HG03039 (cell line): Measurements from ENCODE around the gene FMR1.

ENCODE experiments used
- ATAC-seq: cut with Tn5 transposase; IDR thresholded peaks from one replicate; pipeline ENCODE4 v1.9.1; 2021; ENCODE audit warnings: mild to moderate bottlenecking, moderate library complexity; ENCODE audit not compliant: unreplicated experiment

FMR1 gene

DNA sequence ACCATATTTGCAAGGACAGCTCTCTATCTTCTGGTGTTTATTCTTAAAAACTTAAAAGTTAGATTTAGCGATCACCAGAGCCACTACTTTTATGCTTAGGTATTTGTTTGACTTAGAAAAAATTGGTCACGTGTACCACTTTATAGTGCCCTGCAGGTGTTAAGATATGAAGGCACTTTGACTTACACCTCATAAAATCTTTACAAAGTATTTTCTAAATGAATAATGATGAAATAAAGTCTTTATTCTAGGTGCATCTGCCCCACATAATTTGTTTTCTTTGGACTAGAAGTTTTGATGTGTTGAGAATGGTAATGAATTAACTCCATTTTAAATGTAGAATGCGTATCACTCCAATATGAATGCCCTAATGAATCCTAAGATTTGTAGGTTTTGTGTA lies 2.9 kb downstream of the FMR1 start:
- ATAC-seq, result no peak

DNA sequence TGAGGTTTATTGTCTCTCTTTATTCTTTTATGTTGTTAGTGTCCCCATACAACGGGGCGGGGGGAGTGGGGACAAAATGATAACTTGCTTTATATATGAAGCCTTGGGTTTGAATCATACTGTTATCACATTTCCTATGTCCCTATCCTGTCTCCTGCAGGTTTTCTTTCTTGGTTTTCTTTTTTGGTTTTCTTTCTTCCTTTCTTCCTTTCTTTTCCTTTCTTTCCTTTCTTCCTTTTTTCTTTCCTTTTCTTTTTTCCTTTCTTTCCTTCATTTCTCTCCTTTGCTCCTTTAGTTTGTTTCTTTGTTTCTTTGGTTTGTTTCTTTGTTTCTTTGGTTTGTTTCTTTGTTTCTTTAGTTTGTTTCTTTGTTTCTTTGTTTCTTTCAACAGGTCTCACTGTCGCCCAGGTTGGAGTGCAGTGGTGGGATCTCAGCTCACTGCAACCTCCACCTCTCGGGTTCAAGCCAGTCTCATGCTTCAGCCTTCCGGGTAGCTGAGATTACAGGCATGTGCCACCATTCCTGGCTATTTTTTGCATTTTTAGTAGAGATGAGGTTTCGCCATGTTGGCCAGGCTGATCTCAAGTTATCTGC lies 4.8 kb downstream of the FMR1 start:
- ATAC-seq, result no peak

DNA sequence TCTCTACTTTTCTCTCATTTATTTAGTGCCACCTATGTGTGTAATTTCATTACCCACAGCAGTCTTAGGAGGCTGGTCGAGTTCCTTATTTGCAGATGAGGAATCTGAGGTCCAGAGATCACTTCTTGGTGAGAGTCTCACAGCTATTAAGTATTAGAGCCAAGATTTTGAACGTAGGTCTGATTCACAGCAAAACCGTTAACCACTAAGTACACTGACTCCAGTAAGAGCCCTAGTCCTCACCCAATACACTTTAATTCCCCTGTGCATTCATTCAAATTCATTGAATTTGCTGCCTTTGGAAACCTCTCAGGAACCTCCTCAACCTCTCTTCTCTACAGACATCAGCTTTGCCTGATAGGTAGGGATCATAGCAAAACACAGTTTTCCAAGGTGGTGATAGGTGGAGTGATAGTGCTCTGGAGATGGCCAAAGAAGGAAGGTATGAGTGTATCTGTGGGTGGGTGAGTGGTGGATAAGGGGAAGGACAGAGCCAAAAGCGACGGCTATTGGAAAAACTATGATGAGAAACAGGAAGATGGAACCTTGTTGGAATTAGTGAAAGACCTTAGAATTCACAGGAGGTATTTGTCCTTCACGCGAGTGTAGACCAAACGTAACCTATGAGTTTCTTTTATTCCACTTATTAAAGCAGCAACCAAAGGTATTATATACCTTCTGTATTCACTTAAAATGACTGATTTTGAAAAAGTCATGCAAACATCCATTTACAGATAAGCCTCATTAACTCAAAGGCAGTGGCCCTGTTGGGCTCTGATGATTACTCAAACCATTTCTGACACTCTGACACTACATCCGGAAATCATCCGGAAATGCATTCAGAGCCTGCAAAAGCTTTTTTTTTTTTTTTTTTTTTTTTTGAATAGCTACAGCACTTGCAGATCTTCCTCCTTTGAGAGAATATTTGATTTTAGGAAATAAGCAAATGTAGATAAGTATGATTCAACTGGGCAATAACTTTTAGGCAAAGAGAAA lies 6.3 kb downstream of the FMR1 start:
- peak; percentile 82 for ATAC-seq

DNA sequence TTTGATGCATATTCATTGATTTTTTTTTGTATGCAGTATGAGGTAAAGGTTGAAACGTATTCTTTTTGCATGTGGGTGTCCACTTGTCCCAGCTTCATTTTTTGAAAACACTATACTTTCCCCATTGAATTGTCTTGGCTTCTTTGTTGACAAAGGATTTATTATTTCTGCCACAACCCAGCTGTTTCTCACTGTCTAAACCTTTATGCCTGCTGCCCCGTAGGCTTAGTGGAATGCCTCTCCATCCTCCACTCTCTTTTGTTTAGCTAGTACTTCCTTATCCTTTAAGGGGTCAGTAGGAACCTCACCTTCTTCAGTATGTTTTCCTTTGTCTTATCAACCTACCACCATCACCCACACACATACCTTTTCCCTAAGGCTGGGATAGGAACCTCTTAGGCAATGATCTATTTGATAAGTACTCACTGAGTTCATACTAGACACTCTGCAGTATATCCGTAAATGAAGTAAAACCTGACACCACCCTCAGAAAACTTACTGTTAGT lies 8.5 kb downstream of the FMR1 start:
- ATAC-seq, result no peak

GRCh38 chrX:147923605-147924004 lies 11.9 kb downstream of the FMR1 start:
- ATAC-seq, result no peak

- ATAC-seq, result no peak
Measured at GRCh38 chrX:147927256-147927655, 15.5 kb downstream of the FMR1 start.

DNA sequence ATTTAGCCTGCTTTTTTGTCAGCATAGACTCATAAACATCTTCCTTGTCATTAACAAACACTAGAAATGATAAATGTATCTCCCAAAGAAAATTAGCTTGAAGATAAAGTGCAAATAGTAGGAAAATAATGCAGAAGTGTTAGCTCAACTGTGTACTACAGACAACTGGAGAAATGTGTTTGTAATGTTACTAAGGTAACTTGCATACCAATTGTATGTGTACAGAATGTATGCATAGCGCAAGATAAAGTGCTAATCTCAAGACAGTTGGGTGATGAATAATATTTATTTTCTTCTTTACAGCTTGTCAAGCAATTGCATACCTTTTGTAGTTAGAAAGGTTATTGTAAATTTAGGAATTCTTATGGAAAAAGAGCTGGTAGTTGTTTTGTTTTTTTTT lies 22.1 kb downstream of the FMR1 start:
- ATAC-seq, result no peak

DNA sequence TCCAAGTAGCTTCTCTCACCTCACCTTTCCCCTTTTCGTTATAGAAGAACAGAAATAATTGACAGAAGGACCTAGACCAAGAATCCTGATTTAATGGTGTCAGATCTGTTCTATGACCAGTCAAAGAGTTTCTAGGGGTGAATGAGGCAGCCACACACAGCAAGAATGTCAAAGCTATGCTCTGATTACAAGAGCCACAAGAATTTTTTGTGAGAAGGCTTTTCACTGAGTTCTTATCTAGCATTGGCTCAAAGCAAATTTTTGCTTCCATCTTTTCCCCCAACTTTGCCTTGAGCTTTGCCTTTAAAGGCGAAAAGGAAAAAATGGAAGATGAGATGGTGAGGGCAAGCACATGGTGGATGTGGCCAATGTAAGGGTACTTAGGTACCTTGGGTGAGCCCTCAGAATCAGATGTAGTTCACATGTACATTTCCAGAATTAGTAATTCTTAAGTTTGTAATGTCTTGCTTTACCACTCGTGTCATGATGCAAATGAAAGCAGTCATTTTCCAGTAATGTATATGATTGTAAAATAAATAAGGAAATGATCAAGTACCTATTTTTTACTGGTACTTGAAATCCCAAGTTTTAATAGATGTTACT lies 23.5 kb downstream of the FMR1 start:
- no peak for ATAC-seq

GRCh38 chrX:147945286-147945685 lies 33.6 kb downstream of the FMR1 start:
- no peak for ATAC-seq

- no peak for ATAC-seq
Measured at GRCh38 chrX:147948531-147948930, 36.8 kb downstream of the FMR1 start.

- no peak for ATAC-seq
Measured at GRCh38 chrX:147950352-147950751, 38.6 kb downstream of the FMR1 start.

GRCh38 chrX:147953976-147954375 lies 42.3 kb downstream of the FMR1 start:
- ATAC-seq, result no peak

- no peak for ATAC-seq
Measured at GRCh38 chrX:147957291-147957690, 45.6 kb downstream of the FMR1 start.

- no peak for ATAC-seq
Measured at GRCh38 chrX:147958291-147958690, 46.6 kb downstream of the FMR1 start.

DNA sequence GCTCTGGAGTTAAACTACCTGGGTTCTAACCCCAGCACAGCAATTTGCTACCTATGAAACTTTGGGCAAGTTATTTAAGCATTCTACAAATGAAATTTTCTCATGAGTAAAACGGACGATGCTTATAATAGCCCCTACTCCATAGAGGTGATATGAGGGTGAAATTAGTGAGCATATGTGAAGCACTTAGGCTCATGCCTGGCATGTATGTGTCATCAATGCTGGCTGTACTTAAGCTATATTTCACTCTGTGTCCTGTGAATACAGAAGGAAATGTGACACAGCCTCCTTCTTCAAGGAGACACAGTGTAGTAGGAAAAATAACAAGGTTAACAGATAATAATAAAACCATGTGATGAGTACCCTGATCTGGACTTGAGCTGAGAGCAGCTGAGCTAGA lies 49.0 kb downstream of the FMR1 start:
- ATAC-seq, result no peak

GRCh38 chrX:147962476-147962875 lies 50.8 kb downstream of the FMR1 start:
- ATAC-seq, result no peak

GRCh38 chrX:147978931-147979330 lies 67.2 kb downstream of the FMR1 start:
- no peak for ATAC-seq

DNA sequence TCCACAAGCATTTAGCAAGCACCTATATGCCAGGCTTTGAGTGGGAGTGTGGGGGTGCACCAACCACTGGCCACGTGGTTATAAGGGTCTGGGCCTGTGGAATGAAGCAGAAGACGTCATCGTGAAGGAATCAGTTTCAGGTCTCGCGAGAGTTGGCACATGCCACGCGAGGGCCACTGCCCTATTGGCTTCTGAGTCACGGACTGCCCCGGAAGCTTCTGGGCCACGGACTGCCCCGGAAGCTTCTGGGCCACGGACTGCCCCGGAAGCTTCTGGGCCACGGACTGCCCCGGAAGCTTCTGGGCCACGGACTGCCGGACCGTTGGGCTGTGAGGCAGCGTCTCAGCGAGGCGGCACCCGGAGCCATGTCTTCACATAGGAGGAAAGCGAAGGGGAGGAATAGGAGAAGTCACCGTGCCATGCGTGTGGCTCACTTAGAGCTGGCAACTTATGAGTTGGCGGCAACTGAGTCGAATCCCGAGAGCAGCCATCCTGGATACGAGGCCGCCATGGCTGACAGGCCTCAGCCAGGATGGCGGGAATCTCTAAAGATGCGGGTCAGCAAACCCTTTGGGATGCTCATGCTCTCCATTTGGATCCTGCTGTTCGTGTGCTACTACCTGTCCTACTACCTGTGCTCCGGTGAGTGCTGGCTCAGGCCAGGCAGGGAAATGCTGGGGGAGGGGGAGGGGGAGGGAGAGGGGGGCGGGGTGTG lies 69.5 kb downstream of the FMR1 start, which contains the start of gene FMR1NB:
Gene FMR1NB, plus strand, starts transcription at position 300 of the 715 bp plus-strand sequence. Its CDS starts 66 bp downstream, at position 366.
- no peak for ATAC-seq
